T-helper 1 cell treated with Interleukin-12 subunit alpha and Interleukin-12 subunit beta and Interleukin-4 antibody, amounts not matched to agents 30 ng/mL and 1 ng/mL, for 36 hours (primary cell): Measurements from ENCODE around the gene NLGN1. TPM values are rescaled to one million over a fixed set of nuclear protein-coding genes. Genes with fewer than 3 reads are reported as not detected.
"Not testable (repeated sequence)": the region's sequence is repeated elsewhere in the genome, so short reads cannot be mapped to it uniquely, and the experiment has no call there.

Source experiments
- intact Hi-C: fragments of 100-400 bp; cut with micrococcal nuclease; formaldehyde crosslinking; loops from one replicate; pipeline ENCODE4 v1.15.1; 2024
- total RNA-seq: library from RNA; stranded (reverse); gene quantifications from 2 replicates; pipeline ENCODE4 v1.2.3, GENCODE V29; 2022

Gene NLGN1
- total RNA-seq, 1 donor from 2014 or later, result not detected

GRCh38 chr3:174216019-174216418 is 818.5 kb downstream of the NLGN1 start:
- intact Hi-C loops, result no loop called here

GRCh38 chr3:174216946-174217718 is 819.6 kb downstream of the NLGN1 start:
- intact Hi-C loops, result no loop called here

- intact Hi-C loops, result no loop called here
Observed at GRCh38 chr3:174218016-174218415, 820.5 kb downstream of the NLGN1 start.

- intact Hi-C loops, result no loop called here
Observed at GRCh38 chr3:174219738-174220137, 822.2 kb downstream of the NLGN1 start.

GRCh38 chr3:174220775-174221554 is 823.4 kb downstream of the NLGN1 start:
- intact Hi-C loops, result no loop called here

GRCh38 chr3:174223042-174223441 is 825.5 kb downstream of the NLGN1 start:
- intact Hi-C loops, result no loop called here

- intact Hi-C loops, result no loop called here
Observed at GRCh38 chr3:174223626-174224025, 826.1 kb downstream of the NLGN1 start.

- intact Hi-C loops, result no loop called here
Observed at GRCh38 chr3:174229916-174230315, 832.4 kb downstream of the NLGN1 start.

- intact Hi-C loops, result not testable (repeated sequence)
Observed at GRCh38 chr3:174232028-174232657, 834.6 kb downstream of the NLGN1 start.

GRCh38 chr3:174232658-174233429 is 835.3 kb downstream of the NLGN1 start:
- intact Hi-C loops, result no loop called here

- intact Hi-C loops, result no loop called here
Observed at GRCh38 chr3:174233511-174233910, 836.0 kb downstream of the NLGN1 start.

- intact Hi-C loops, result no loop called here
Observed at GRCh38 chr3:174242311-174243041, 844.9 kb downstream of the NLGN1 start.

- intact Hi-C loops, result no loop called here
Observed at GRCh38 chr3:174243171-174243570, 845.6 kb downstream of the NLGN1 start.

- intact Hi-C loops, result no loop called here
Observed at GRCh38 chr3:174247687-174248152, 850.2 kb downstream of the NLGN1 start.

GRCh38 chr3:174251681-174252080 is 854.1 kb downstream of the NLGN1 start:
- intact Hi-C loops, result no loop called here

GRCh38 chr3:174253196-174253823 is 855.8 kb downstream of the NLGN1 start:
- intact Hi-C loops, result no loop called here

GRCh38 chr3:174253940-174254339 is 856.4 kb downstream of the NLGN1 start:
- intact Hi-C loops, result no loop called here

- intact Hi-C loops, result no loop called here
Observed at GRCh38 chr3:174255454-174255853, 857.9 kb downstream of the NLGN1 start.

GRCh38 chr3:174266476-174266875 is 868.9 kb downstream of the NLGN1 start:
- intact Hi-C loops, result no loop called here

GRCh38 chr3:174268061-174268460 is 870.5 kb downstream of the NLGN1 start:
- intact Hi-C loops, result loop anchor here (1.0 kb wide), 1 partner anchor 12 kb away; no protein-coding TSS in a partner anchor
